Dedifferentiated amniotic fluid mesenchymal stem cell (primary cell): Measurements from ENCODE around the gene HES6.
A peak's percentile ranks its signal among the peaks of the same experiment; 100 is the strongest.

Experiments
- DNase-seq: peaks from one replicate; pipeline ENCODE4 v3.0.0-alpha.2; 2016; ENCODE audit errors: extremely low spot score

Gene HES6

DNA sequence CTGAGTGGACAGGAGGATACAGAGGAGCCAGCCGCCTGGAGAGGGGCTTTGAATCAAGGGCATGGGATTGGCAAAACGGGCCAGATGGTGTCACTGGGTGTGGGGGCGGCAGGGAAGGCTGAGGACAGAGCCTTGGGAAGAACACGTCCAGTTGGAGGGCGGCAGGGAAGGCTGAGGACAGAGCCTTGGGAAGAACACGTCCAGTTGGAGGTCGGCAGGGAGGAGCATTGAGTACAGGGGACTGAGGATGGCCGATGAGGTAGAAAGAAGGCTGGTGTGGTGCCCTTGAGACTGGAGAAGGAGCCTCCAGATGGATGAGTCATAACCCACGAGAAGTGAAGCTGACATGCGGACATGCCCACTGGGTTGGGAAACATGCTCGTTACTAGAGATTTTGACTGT is 4.5 kb downstream of the HES6 start:
- DNase-seq, result no peak

GRCh38 chr2:238233625-238234024 is 6.2 kb downstream of the HES6 start:
- no peak for DNase-seq

DNA sequence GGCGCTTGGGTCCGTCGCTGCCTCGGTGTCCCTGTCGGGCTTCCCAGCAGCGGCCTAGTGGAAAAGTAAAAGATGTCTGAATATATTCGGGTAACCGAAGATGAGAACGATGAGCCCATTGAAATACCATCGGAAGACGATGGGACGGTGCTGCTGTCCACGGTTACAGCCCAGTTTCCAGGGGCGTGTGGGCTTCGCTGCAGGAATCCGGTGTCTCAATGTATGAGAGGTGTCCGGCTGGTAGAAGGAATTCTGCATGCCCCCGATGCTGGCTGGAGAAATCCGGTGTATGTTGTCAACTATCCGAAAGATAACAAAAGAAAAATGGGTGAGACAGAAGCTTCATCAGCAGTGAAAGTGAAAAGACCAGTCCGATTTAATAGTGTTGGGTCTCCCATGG is 8.0 kb downstream of the HES6 start:
- no peak for DNase-seq

- no peak for DNase-seq
These were observed 8.5 kb downstream of the HES6 start for GRCh38 chr2:238231251-238231793.

GRCh38 chr2:238230699-238231098 is 9.1 kb downstream of the HES6 start:
- DNase-seq, result no peak

GRCh38 chr2:238228700-238229099 is 11.1 kb downstream of the HES6 start:
- DNase-seq, result peak; percentile 44

DNA sequence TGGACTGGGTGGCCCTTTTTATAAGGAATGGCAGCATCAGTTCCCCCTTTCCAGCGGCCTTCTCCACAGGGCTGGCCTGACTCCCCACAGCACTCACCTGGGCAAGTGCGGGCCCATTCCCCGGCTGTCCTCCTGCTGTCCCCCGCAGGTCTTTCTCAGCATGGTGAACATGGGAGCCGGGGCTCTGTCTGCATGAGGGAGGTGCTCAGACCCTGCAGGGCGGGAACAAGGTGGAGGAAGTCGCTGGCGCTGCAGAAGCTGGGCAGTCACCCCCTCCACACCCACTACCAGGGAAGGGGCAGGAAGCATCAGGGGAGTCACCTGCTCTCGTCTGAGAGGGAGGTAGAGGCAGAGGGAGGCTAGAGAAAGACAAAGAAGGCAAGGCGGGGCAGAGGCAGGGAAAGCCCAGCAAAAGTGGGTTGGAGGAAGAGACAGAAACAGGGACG is 12.2 kb downstream of the HES6 start:
- no peak for DNase-seq

GRCh38 chr2:238226698-238227586 is 12.9 kb downstream of the HES6 start:
- DNase-seq, result no peak

DNA sequence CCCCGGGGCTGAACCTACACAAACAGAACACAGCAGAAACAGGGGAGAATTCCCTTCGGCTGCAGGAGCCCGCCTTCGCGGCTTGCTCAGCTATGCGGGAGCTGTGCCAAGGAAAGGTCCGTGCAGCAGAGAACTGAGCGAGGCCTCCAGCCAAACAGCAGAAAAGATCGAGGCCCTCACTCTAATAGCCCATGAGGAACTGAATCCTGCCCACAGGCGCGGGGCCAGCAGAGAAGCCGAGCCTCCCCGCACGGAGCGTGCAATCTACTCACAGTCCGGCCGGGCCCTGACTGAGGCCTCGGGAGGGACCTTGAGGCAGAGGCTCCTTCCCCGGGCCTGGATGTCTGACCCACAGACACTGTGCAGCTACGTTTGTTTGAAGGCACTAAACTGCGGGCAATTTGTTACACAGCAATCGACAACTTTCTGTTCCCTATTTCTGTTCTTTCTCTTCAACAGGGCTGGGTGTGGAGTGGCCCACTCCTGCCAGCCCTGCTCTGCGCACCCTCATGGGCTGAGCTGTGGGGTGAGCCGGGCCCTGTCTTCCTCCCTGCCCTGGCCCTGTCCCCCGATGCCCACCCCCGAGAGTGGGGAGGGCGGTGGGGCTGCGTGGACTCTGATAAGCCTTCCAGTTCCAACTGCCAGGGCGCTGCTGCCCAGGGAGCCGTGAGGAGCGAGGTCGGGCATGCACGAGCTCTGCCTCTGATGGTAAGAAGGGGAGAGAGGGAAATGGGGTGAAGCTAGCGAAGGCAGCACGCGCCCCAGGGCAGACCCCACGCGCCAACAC is 13.7 kb downstream of the HES6 start:
- no peak for DNase-seq

GRCh38 chr2:238225121-238225520 is 14.7 kb downstream of the HES6 start:
- no peak for DNase-seq

GRCh38 chr2:238224356-238225035 is 15.3 kb downstream of the HES6 start:
- no peak for DNase-seq

GRCh38 chr2:238220892-238221521 is 18.8 kb downstream of the HES6 start:
- DNase-seq, result no peak

DNA sequence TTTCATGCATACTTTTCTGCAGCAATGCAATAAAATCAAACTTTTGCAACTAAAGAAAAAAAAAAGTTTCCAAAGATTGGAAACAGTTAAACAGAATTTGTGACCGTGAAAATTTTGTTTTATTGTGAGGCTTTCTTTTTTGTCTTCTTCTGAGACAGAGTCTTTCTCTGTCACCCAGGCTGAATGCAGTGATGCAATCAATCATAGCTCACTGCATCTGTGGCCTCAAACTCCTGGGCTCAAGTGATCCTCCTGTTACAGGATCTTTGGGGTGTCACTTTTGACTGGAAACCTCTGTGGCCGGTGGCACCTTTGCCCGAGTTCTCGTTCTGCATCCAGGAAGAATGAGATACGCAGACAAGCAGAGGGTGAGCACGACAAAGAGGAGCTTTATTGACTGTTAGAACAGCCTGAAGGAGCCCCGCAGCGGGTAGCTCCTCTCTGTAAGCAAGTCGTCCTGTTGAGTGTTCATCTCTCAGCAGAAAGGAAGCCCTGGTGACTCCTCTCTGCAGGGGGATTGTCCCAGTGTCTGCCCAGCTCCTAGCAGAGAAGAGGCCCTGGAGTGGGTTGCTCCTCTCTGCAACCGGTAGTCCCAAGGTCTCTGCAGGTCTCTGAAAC is 19.5 kb downstream of the HES6 start:
- no peak for DNase-seq

- DNase-seq, result no peak
These were observed 23.1 kb downstream of the HES6 start for GRCh38 chr2:238216651-238217184.

- no peak for DNase-seq
These were observed 32.8 kb downstream of the HES6 start for GRCh38 chr2:238207006-238207405.

DNA sequence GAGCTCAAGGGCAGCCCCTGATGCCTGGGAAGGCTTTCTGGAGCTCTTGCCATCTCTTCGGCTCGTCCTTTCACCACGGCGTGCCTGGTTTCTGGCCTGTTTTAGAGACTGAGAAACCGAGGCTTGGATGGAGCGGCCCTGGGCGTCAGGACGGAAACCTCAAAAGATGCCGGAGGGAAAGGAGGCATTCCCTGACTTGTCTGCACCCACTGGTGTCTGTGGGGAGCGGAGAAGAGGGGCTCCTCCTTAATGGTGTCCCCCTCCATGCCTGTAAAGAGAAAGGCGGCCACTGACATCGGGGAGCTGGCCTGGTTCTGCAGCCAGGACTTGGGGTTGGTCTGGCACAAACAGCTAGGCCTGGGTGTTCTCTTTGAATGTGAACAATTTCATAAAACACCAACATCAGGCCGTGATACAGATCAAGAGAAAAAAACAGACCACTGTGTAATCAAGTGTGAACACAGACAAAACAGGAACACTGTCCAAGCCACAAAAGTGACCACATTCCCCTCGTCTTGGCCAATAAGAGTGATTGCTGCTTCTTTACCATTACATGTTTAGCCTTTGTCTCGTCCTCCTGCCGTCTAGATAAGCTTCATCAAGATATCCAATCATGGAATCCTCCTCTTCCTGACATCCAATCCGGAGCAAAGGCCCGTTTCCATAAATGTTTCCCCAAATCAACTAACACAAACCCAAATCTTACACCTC is 35.7 kb downstream of the HES6 start:
- DNase-seq, result no peak

DNA sequence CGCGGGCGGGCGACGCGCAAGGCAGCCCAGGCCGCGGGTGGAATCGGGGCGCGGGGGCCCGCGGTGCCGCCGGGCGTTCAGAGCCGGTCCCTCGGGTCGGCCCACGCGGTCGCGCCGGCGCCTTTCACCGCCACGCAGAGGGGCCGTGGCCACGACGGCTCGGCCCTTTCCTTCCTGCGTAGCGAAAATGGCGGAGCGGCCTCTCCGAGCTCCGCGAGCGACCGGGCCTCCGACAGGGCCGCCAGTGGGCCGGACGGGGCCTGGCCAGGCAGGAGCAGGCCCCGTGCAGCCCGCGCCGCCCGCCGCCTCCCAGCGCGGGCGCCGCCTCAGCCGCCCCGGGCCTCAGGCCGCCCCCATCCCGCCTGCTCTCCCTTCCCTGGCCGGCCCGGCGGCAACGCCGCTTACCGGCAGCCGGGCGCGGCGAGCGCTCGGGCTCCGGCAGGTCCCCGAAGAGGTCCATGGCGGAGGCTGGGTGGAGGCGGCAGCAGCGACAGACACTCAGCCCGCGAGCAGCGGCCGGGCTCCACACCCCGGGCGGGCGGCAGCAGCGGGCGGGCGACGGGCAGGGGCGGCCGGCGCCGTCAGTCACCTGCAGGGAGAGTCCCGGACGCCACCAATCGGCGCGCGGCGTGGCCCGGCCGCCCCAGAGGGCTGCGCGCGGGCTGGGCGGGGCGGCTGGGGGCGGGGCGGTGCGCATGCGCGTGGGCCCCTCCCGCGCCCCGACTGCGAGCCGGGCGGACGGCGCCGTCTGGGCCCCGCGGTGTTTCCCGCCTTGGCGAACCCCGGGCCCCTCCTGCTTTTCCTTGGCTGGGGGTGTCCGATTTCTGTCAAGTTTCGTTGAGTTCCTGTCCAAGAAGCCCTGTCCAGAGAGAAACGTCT is 36.5 kb downstream of the HES6 start, which contains the start of gene ILKAP:
ILKAP (minus strand) TSS at position 602 of the 879 bp plus-strand sequence; CDS start at position 460, 142 bp downstream.
- peak; percentile 61 for DNase-seq

GRCh38 chr2:238202326-238203093 is 37.3 kb downstream of the HES6 start:
- DNase-seq, result peak; percentile 26
